GM12891 (cell line): ENCODE results near the gene MBD3.

Source experiments
- POLR2A ChIP-seq: IDR thresholded peaks from 2 replicates; pipeline ENCODE4 v1.6.1; 2011; ENCODE audit warnings: low read depth, low read length, control low read depth
- TAF1 ChIP-seq: IDR thresholded peaks from 2 replicates; pipeline ENCODE4 v1.6.1; 2011; ENCODE audit warnings: low read depth, low read length, control low read depth

- TF ChIP-seq POLR2A: no peak
- no peak for TF ChIP-seq TAF1
Observed at GRCh38 chr19:1633269-1633826, 40.7 kb upstream of the MBD3 start.
